SIG-M5 (cell line): ENCODE measurements around the gene SLC37A1.

Experiments
- DNase-seq: peaks from one replicate; lab custom pipeline; 2025; lab: John Stamatoyannopoulos, UW

Gene SLC37A1

DNA sequence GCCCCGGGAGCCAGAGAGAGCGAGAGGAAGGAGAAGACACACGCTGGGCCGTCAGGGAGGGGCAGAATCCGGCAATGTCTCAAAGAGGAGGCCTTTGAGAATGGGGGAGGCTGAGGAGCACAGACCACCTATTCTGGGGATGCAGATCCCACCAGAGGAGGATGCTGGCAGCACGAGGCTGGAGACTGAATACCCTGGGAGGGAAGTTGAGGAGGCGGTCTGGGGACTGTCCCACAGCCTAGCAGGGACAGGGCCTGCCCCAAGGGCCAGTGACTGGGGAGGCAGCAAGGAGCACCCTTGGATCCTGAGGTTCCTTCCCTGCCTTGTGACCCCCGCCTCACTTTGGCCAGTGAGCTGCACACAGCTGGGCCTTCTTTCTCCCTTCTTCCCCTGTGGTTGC, 49.2 kb downstream of the SLC37A1 start:
- no peak for DNase-seq

DNA sequence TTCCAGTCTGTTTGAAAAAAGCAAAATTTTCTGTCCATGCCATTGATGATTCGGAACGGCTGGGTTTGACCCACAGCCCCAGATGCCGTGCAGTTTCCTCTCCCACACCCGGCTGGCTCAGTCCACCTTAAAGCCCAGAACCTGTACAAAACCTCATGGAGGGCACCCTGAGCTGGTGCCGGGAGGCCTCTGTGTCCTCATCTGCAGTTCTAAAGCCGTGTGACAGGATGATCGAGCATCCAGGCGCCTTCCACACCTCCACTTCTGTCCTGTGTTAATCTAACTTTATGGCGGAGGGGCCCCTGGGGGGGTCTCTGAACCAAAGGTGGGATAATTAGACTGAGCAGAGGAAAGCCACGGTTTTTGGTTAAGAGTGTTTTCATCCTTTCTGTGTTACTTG, 49.6 kb downstream of the SLC37A1 start:
- DNase-seq = no peak

DNA sequence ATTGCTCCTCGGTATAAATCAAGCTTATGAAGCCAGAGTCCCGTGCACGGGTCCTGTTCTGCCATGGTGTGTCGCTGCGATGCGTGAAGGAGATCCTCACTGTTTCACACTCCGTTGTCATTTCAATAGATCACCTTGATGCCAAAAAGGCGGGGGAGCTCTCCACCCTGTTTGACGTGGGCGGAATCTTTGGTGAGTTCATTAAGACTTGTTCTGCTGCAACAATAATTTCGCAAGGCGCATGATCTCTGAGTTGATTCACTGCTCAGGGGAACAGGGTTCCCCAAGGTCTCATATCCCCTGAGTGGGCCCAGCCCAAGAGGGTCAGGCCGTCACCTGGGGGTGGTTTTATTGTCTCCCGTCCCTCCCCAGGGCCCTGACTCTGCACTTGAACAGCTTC, 50.0 kb downstream of the SLC37A1 start:
- no peak for DNase-seq

DNA sequence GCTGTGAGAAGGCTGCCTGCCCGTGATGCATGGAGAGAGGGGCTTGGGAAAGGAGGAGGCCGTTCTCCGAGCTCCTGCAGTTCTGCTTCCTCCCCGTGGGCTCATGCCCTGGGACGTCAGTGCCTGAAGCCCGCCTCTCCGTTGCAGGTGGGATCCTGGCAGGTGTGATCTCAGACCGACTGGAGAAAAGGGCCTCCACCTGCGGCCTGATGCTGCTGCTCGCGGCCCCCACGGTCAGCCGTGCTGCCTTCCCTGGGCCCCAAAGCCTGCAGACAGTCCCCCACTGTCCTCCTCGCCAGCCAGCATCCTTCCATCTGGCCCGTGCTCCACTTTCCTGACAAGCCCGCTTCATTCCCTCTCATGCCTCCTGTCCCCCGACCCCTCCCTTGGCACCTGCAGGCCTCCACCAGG, 50.9 kb downstream of the SLC37A1 start:
- DNase-seq = no peak

DNA sequence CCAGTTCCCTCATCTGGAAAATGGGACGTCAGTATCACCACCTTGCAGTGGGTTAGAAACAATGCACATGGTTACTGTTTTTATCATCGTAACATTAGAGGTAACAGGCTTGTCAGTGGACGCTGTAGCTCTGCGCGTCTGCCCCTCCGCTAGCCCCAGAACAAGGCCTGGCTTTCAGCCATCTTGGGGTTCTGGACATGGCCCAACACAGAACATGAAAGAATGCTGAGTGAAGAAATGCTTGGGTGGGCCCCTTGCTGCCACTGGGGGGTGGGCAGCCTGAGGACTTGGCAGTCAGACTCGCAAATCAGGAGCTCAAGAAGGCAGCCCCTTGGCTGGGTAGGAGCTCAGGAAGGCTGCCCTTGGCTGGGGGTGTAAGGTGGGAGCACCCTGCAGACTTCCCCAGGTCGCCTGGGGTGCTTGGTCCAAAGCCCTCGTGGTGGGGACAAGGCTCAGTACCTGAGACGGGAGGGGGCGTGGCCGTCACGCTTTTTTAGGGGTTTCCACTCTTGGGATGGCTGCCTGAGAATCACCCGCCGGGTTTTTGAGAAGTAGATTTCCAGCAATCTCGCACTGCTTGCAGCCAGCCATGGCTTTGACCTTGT, 51.7 kb downstream of the SLC37A1 start:
- DNase-seq = no peak

DNA sequence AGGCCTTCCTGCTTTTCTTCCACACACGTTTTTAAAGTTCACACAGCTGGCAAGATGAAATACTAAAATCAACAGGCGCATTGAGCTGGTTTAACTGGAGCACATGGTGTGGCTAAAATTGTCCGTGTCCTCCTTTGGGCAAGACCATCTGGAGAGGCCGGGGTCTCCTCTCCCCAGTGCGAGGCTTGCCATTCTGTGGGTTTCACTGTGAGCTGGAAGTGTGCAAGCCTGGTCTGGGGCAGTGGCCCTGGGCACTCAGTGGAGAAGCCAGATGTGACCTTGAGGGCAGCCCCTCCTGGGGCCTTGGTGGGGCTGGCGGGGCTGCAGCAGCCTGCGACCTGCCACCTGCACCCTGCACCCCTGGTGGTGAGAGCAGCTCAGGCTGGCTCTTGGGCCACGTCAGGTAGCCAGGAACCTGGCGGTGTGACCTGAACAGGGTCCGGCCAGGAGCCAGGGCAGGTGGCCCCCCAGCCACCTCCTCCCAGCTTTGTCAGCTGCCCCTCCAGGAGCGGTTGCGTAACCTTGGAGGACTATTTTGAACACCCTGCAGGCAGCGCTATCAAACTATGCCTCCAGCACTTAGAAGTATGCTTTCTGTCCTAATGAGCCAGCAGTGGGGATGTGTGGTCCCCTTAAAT, 52.4 kb downstream of the SLC37A1 start:
- no peak for DNase-seq

DNA sequence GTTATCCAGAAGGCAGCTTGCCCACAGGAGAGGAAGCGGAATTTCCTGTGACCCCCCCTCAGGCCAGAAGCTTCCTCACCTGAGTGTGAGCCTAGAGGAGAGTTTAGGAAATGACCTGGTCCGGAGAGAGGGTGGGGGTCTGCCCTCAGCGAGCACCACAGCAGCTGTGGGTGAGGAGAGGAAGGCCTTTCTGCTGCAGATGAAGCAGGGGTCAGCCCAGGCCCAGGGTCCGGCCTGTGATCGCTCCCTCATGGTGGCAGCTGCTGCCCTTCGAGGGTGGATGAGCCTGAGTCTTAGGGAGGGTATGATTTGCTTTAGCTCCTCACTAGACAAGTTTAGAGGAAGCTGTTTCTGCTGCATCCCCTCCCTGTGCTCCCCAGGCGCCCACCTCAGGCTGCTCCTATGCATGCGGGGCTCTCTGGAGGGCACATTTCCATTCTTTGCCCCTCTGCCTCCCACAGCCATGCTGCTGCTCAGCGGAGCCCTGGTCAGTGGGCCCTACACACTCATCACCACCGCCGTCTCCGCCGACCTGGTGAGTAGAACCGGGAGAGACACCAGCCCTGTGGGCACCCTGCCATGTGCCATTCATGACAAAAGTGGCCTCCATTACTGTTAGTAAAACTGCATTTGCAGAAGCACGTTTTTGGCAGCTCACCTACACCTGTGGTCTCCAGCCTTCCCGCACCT, 53.0 kb downstream of the SLC37A1 start:
- no peak for DNase-seq

DNA sequence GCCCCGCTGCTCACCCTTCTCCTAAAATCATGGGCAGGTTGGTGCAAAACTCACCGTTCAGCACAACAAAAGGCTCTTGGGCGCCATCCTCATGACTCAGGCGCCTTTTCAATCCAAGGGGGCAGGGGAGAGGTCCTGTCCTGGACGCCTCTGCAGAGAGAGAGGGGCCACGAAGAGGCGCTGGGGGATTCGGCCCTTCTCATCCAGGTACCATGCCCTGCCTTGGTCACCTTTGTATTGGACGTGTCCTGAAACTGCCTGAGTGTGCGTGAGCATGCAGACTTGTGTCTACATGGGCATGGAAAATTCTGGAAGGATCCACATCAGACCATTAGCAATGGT, 53.5 kb downstream of the SLC37A1 start:
- no peak for DNase-seq

DNA sequence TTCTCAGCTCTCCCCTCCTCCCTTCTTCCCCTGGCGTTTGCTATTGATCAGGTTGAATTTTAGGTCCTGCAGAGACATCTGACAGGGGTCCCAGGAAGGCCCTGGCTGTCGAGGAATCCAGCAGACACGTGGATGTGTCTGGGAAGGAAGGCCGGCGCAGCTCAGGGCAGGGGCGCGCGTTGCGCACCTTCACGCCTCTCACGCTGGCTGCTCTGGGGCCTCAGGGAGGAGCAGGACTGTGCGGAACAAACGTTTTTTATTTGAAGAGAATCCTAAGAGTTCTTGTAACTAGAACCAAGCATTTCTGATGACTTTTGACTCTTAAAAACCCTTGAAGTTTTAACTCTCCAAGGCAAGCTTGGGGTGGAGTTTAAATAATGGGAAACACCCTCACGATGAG, 54.2 kb downstream of the SLC37A1 start:
- DNase-seq = no peak

DNA sequence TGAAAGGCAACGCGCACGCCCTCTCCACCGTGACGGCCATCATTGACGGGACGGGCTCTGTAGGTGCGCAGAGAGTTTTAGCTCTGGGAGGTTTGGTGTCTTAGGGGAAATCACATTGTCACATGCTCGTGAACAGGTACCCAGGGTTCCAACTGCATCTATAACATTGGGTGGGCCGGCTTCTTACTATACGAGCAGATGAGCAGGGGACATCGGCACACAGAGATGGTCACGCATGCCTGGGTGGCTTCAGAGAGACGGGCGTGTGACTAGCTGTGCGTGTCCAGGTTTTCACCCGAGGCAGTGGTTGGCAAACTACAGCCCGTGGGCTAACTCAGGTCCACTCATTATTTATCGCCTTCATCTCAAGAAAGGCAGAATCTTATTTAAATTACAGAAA, 54.7 kb downstream of the SLC37A1 start:
- DNase-seq = no peak

DNA sequence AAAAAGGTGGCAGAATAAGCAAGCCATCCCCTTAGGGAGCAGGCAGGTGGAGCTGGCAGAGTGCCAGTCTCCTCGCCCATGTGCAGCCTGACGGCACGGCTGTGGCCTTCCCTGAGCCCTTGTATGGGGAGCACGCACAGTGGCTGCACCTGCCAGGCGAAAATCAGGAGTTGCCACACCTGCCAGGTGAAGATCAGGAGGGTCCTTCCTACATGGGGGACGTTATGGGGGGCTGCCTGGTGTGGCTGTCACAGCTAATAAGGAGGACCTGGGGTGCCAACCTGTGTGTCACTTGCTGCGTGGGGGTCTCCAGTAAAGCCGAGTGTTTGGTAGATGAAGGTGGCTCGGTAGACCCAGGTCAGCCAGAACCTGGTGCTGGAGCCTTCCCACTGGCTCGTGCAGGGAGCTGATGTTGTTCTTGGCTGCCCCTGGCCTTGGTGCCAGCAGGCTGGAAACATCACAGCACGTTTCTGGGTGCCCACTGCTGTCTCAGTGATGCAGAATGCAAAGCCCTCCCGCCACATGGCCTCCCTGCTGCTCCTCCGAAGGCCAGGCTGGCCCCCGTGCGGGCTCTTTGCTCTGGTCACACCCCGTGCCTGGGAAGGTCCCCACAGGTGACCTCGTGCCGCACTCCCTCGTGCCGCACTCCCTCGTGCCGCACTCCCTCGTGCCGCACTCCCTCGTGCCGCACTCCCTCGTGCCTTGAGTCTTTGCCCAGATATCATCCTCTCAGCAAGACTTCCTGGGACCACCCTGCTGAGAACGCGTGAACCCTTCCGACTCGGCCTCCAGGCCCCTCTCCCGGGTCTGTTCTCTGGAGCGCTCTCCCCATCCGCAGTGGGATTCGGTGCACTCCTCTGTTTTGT, 55.4 kb downstream of the SLC37A1 start:
- DNase-seq = no peak

DNA sequence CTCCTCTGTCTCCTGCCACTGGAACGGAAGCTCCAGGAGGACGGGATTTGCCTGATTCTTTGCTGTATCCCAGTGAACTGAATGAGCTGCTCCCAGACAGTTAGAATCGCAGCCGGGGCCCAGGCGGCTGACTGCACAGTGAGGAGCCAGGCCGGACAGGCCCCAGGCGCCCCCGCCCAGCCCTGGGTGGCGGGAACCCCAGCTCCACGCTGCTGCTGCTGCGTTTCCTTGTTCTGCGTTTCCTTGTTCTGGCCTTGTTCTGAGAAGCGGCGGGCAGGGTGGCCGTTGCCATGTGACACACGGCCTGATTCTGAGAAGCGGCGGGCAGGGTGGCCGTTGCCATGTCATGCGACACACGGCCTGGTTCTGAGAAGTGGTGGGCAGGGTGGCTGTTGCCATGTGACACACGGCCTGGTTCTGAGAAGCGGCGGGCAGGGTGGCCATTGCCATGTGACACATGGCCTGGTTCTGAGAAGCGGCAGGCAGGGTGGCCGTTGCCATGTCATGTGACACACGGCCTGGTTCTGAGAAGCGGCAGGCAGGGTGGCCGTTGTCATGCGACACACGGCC, 56.2 kb downstream of the SLC37A1 start:
- no peak for DNase-seq

DNA sequence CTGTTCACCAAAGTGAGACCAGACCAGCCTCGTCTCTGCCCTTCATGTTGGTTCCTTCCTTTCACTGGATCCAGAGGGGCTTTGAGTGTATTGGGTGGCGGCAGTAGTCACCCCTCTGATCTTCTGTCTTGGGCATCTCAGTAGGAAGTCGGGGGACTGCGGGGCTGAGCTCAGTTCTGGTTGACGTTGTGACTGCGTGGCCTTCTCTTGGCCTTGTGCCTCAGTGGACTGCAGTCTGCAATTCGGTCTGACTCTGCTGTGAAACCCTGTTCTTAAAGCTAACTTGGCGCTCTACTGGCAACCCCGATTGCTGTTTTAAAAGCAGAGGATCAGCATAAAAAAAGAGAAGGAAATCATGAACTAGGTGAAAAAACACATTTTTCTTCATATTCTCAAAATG, 56.7 kb downstream of the SLC37A1 start:
- DNase-seq = no peak

DNA sequence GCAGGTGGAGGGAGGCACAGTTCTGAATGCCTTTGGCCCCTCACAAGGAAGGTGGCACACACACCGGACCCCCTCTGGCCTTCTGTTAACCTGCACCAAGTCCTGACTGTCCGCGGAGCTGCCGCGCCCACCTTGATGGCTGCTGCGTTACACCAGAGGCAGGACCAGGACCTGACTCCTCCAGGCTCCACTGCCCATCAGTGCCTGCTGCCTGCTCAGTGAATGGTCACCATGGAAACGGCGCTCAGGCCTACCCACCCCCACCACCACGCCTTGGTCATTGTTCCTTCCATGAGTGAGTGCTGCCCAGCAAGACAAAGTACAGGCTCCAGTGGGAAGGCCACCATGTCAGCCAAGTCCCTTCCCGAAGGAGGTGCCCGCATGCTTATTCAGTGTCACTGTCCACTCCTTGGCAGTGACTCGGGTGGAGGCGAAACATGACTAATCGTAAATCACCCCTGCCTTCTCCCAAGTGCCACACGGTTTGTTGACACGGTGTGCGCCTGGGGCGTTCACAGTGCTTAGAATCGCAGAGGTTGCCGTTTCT, 57.3 kb downstream of the SLC37A1 start:
- DNase-seq = no peak

DNA sequence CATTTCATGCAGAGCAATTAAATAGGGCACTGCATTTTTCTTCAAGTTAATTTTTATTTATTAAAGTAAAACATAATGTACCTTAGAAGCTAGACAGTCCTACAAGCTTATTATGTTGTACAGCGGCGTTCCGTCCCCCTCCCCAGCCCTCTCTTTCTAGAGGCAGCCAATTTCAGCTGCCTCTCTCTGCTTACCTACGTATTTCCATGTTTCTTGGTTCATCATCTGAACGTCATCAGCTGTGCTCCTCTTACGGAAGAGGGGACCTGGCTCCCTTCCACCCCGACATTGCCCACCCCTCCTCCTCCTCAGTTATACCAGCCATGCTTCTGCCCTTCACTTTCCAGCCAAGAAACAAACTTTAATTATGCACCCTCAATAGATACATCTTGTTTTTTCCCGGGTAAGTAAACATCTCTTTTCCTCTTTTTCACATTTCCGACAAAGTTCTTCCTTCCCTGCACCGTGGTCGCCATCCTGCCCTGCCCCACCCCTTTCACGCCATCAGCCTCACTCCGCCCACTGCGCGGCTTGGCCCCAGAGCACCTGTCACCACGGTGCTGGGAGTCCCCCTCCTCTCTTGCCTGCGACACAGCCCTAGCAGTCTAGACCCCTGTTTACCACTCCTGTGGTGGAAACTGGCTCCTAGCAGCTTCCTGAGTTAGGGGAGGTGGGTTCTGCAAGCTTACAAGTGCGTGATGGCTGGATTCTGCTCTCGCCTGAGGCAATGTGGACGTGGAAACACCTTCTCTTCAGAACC, 57.9 kb downstream of the SLC37A1 start:
- DNase-seq = no peak

DNA sequence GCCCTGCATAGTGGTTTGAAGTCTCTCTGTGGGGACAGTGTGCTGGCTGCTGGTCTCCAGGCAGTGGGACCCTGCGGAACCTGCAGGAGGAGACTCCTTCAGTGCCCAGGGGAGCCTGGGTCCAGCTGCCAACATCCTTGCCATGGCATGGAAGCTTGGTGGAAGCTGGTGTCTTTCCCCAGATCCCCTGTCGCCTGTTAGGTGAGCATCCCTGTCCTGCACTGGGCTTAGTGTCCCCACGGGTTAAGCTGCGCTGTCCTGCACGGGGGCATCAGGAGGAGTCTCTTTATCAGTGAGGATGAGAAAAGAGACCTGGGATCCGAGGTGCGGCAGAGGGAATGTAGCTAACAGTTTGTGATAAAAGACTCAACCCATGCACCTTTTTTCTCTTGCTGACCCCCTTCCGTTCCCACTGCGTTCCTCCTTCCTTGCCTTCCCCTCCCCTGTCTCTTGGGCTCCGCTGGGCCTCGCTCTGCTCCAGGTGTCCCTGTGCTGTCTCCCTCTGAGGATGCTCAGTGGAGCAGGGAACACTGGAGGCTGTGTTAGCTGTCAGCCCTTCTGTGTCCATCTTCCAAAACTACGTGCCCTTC, 59.3 kb downstream of the SLC37A1 start:
- no peak for DNase-seq

DNA sequence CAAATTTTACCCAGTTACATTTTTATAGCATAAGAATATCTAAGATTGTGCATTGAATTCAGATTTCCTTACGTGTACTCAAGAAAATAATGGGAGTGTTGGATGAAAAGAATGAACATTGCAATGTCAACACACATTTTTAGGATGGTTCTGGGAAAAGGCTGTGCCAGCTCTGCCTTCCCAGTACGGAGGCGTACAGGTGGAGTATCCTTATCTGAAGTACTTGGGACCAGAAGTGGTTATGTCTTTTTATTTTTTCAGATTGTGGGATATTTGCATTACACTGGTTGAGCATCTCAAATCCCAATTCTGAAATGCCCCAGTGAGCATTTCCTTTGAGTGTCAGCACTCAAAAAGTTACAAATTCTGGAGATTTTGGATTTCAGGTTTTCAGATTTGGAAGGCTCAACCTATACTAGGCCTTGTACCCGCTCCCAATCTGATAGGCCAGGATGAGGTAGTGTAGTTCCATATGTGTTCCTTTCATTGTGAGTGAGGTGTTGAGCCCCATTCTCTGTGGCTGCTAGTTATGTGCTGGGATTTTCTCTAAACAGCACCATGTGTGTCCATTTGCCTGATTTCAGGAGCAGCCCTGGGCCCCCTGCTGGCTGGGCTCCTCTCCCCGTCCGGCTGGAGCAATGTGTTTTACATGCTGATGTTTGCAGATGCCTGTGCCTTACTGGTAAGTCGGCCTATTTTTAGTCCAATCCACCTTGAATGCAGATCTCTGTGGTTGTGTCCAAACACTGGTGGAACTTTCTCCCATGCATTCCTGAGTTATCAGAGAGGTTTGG, 60.8 kb downstream of the SLC37A1 start:
- no peak for DNase-seq

DNA sequence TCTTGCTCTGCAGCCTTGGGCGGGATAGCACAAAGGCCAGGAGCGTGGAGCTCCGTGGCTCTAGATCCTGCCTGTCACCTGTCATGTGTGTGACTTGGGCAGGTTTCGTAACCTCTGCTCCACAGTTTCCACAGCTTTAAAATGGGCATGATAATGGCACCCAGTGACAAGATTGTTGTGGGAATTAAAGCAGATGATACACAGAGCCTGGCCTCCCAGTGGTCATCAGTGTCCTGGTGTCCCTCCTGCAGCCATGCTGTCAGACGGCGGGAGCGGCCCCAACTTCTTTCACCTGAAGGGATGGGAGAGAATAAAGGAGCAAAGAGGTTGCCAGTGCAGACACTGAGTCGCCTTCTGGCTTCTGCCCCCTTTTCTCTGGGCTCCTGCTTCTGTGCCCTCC, 61.5 kb downstream of the SLC37A1 start:
- DNase-seq = no peak

DNA sequence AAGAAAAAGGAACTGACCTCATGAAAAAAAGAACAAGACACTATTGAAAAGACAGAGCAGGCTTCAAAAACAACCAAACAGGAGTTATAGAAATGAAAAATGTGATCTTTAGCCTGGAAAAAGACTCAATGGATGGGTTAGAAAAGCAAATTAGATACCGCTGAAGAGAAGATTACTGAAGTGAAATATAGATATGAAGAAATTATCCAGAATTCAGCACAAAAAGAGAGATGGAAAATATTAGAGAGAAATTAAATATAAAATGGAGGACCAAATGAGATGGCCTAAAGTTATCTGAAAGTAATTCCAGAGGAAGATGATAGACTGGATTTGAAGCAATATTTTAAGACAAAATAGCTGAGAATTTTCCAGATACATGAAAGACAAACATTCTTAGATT, 63.0 kb downstream of the SLC37A1 start:
- DNase-seq = no peak

DNA sequence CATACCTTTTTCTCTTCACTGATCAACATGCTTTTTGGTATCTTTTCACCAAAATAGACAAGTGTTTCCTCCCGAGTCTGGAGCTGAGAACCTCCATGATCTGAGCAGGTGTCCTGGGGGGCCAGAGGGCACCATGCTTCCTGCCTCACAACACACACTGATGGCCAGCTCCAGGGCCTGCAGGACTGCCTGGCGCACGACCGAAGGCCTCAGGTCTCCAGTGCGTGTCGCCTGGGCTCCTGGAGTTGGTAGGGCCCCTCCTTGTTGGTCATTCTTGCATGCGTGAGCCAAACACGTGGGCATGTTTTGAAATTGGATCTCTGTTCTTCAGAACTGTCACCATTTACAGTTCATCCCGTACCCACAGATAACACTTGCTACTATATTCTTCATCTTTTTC, 64.4 kb downstream of the SLC37A1 start:
- DNase-seq = no peak
